IMR-90 (cell line): ENCODE results near the gene ATP2C2. TPM values are rescaled to one million over a fixed set of nuclear protein-coding genes. Genes with fewer than 3 reads are reported as not detected.

Experiments
- ATAC-seq: fragments of 200-7000 bp; cut with Tn5 transposase; 2 replicates; pipeline ENCODE4 v1.9.1; 2020; ENCODE audit warnings: low read depth, mild to moderate bottlenecking, moderate library complexity
- BruUV-seq: library from RNA; stranded (reverse); fragments of 400-500 nt; replicated peaks from 2 replicates; lab custom pipeline; 2021; lab: Mats Ljungman, UMichigan
- CTCF ChIA-PET: fragments of 300-600 bp; formaldehyde crosslinking; extraction: SDS; loops from one replicate; lab custom pipeline; 2021; ENCODE audit warnings: antibody characterized with exemption; lab: Yijun Ruan, JAX
- POLR2A ChIA-PET: fragments of 300-600 bp; sonication (Branson Sonifier 250); formaldehyde crosslinking; loops from one replicate; lab custom pipeline; 2022; ENCODE audit warnings: antibody characterized with exemption; ENCODE audit not compliant: unreplicated experiment; lab: Charles Lee
- DNase-seq: peaks from one replicate; pipeline ENCODE4 v3.0.0; 2013
- H2AFZ ChIP-seq: replicated peaks from 2 replicates; pipeline ENCODE3; 2013; ENCODE audit warnings: low read length, mild to moderate bottlenecking; ENCODE audit not compliant: poor library complexity
- H2AK5ac ChIP-seq: 2 replicates; pipeline ENCODE4 v1.6.1; 2013; ENCODE audit warnings: low read depth, low read length, inconsistent platforms
- H2AK9ac ChIP-seq: replicated peaks from 2 replicates; pipeline ENCODE3; 2013; ENCODE audit warnings: mild to moderate bottlenecking, low read depth, low read length, moderate library complexity; ENCODE audit not compliant: poor library complexity
- H2BK120ac ChIP-seq: 2 replicates; pipeline ENCODE4 v1.6.1; 2013; ENCODE audit warnings: low read depth, low read length, inconsistent platforms
- H2BK15ac ChIP-seq: 3 replicates; pipeline ENCODE4 v1.6.1; 2013; ENCODE audit warnings: low read depth, low read length, inconsistent platforms
- H2BK20ac ChIP-seq: 2 replicates; pipeline ENCODE4 v1.6.1; 2013; ENCODE audit warnings: low read depth, mild to moderate bottlenecking, inconsistent platforms, low read length, moderate library complexity
- H2BK5ac ChIP-seq: 2 replicates; pipeline ENCODE4 v1.6.1; 2013; ENCODE audit warnings: mild to moderate bottlenecking, low read depth, low read length, inconsistent platforms; ENCODE audit not compliant: poor library complexity, severe bottlenecking
- H3K14ac ChIP-seq: replicated peaks from 2 replicates; pipeline ENCODE4 v1.6.1; 2013; ENCODE audit warnings: low read depth, low read length, inconsistent platforms
- H3K18ac ChIP-seq: 2 replicates; pipeline ENCODE4 v1.6.1; 2013; ENCODE audit warnings: low read depth, low read length, control low read depth
- H3K23ac ChIP-seq: 2 replicates; pipeline ENCODE4 v1.6.1; 2013; ENCODE audit warnings: low read depth, low read length, inconsistent platforms
- H3K27ac ChIP-seq: 2 replicates; pipeline ENCODE4 v1.5.1; 2013; ENCODE audit warnings: mild to moderate bottlenecking, control low read depth, low read length; ENCODE audit not compliant: insufficient read depth
- H3K27me3 ChIP-seq: 2 replicates; pipeline ENCODE4 v1.6.1; 2013; ENCODE audit warnings: low read length; ENCODE audit not compliant: control insufficient read depth, insufficient read depth
- H3K36me3 ChIP-seq: 2 replicates; pipeline ENCODE4 v1.6.1; 2013; ENCODE audit warnings: low read length, mixed read lengths; ENCODE audit not compliant: control insufficient read depth, insufficient read depth
- H3K4ac ChIP-seq: 2 replicates; pipeline ENCODE4 v1.6.1; 2013; ENCODE audit warnings: low read depth, low read length, inconsistent platforms
- H3K4me1 ChIP-seq: 2 replicates; pipeline ENCODE4 v1.6.1; 2013; ENCODE audit warnings: low read length, mixed read lengths; ENCODE audit not compliant: control insufficient read depth, insufficient read depth
- H3K4me2 ChIP-seq: 2 replicates; pipeline ENCODE4 v1.6.1; 2013; ENCODE audit warnings: low read depth, mild to moderate bottlenecking, control low read depth, low read length, moderate library complexity
- H3K4me3 ChIP-seq: 2 replicates; pipeline ENCODE4 v1.5.1; 2013; ENCODE audit warnings: low read depth, mild to moderate bottlenecking, control low read depth, low read length, moderate library complexity; ENCODE audit not compliant: insufficient read depth
- H3K56ac ChIP-seq: 2 replicates; pipeline ENCODE4 v1.6.1; 2013; ENCODE audit warnings: low read length, inconsistent platforms; ENCODE audit not compliant: insufficient read depth; ENCODE audit errors: extremely low read depth
- H3K79me1 ChIP-seq, 2 experiments: 2 replicates each; pipeline ENCODE4 v1.6.1; 2013; ENCODE audit warnings: low read length in 2 of 2, inconsistent platforms in 1 of 2, low read depth in 1 of 2
- H3K9ac ChIP-seq: 2 replicates; pipeline ENCODE4 v1.6.1; 2013; ENCODE audit warnings: low read depth, low read length, control low read depth
- H3K9me1 ChIP-seq: 2 replicates; pipeline ENCODE4 v1.6.1; 2013; ENCODE audit warnings: low read length, inconsistent platforms; ENCODE audit not compliant: insufficient read depth
- H3K9me3 ChIP-seq: 2 replicates; pipeline ENCODE4 v1.6.1; 2013; ENCODE audit warnings: low read length; ENCODE audit not compliant: control insufficient read depth, insufficient read depth
- H4K20me1 ChIP-seq: 2 replicates; pipeline ENCODE4 v1.6.1; 2013; ENCODE audit warnings: low read length, inconsistent platforms; ENCODE audit not compliant: insufficient read depth
- H4K5ac ChIP-seq: 2 replicates; pipeline ENCODE4 v1.6.1; 2013; ENCODE audit warnings: mild to moderate bottlenecking, low read depth, low read length, control low read depth
- H4K8ac ChIP-seq, 2 experiments: 2 replicates each; pipeline ENCODE4 v1.6.1; 2013; ENCODE audit warnings: low read depth in 2 of 2, low read length in 2 of 2, control low read depth in 1 of 2, inconsistent platforms in 1 of 2
- H4K91ac ChIP-seq: 2 replicates; pipeline ENCODE4 v1.6.1; 2013; ENCODE audit warnings: low read depth, low read length, inconsistent platforms; ENCODE audit not compliant: insufficient read depth
- BHLHE40 ChIP-seq: fragments of 150-350 bp; IDR thresholded peaks from 2 replicates; pipeline ENCODE4 v1.6.1; 2016; ENCODE audit warnings: mild to moderate bottlenecking, low read depth, low read length
- CEBPB ChIP-seq: IDR thresholded peaks from 2 replicates; pipeline ENCODE4 v1.6.1; 2012; ENCODE audit warnings: low read depth, low read length, improper control_type of control experiment
- CHD1 ChIP-seq: IDR thresholded peaks from 2 replicates; pipeline ENCODE4 v1.6.1; 2012; ENCODE audit warnings: low read depth, low read length, improper control_type of control experiment
- CTCF ChIP-seq: conservative IDR thresholded peaks from 2 replicates; pipeline ENCODE4 v1.5.1; 2012; ENCODE audit warnings: mild to moderate bottlenecking, low read depth, low read length, improper control_type of control experiment
- ELK1 ChIP-seq: fragments of 150-350 bp; IDR thresholded peaks from 2 replicates; pipeline ENCODE4 v1.6.1; 2016; ENCODE audit warnings: low read depth, mild to moderate bottlenecking, low read length, moderate library complexity, borderline replicate concordance
- FOS ChIP-seq: fragments of 150-350 bp; IDR thresholded peaks from 2 replicates; pipeline ENCODE4 v1.6.1; 2016; ENCODE audit warnings: low read depth, low read length
- MAFK ChIP-seq: IDR thresholded peaks from 2 replicates; pipeline ENCODE4 v1.6.1; 2012; ENCODE audit warnings: low read depth, low read length, improper control_type of control experiment
- MAZ ChIP-seq: IDR thresholded peaks from 2 replicates; pipeline ENCODE4 v1.6.1; 2012; ENCODE audit warnings: low read depth, mild to moderate bottlenecking, low read length, improper control_type of control experiment, moderate library complexity, borderline replicate concordance
- MXI1 ChIP-seq: IDR thresholded peaks from 2 replicates; pipeline ENCODE4 v1.6.1; 2012; ENCODE audit warnings: low read depth, mild to moderate bottlenecking, low read length, moderate library complexity, borderline replicate concordance
- NFE2L2 ChIP-seq: fragments of 150-350 bp; IDR thresholded peaks from 2 replicates; pipeline ENCODE4 v1.6.1; 2016; ENCODE audit warnings: low read depth, mild to moderate bottlenecking, low read length
- POLR2A ChIP-seq: IDR thresholded peaks from 2 replicates; pipeline ENCODE4 v1.6.1; 2012; ENCODE audit warnings: mild to moderate bottlenecking, low read depth, low read length
- RAD21 ChIP-seq: IDR thresholded peaks from 2 replicates; pipeline ENCODE4 v1.6.1; 2012; ENCODE audit warnings: low read length, improper control_type of control experiment
- RCOR1 ChIP-seq: IDR thresholded peaks from 2 replicates; pipeline ENCODE4 v1.6.1; 2012; ENCODE audit warnings: mild to moderate bottlenecking, low read length, improper control_type of control experiment; ENCODE audit not compliant: insufficient replicate concordance
- RFX5 ChIP-seq: IDR thresholded peaks from 2 replicates; pipeline ENCODE4 v1.8.0; 2012; ENCODE audit warnings: low read depth, mild to moderate bottlenecking, low read length, moderate library complexity
- SMC3 ChIP-seq: fragments of 150-350 bp; IDR thresholded peaks from 2 replicates; pipeline ENCODE4 v1.6.1; 2016; ENCODE audit warnings: low read depth, mild to moderate bottlenecking, antibody characterized with exemption, low read length, moderate library complexity
- USF2 ChIP-seq: fragments of 150-350 bp; IDR thresholded peaks from 2 replicates; pipeline ENCODE4 v1.6.1; 2017; ENCODE audit warnings: mild to moderate bottlenecking, antibody characterized with exemption, low read length, low read depth
- WGBS, 2 experiments: methylation state at CpG; one replicate each; pipeline versions ENCODE4 v1.1.5 to v1.1.7; 2013; ENCODE audit warnings: missing lambda C conversion rate in 2 of 2; ENCODE audit not compliant: insufficient read length in 1 of 2; ENCODE audit errors: extremely low coverage in 2 of 2; 5-methylcytosine and 5-hydroxymethylcytosine counted together
- dilution Hi-C: fragments of 300-500 bp; cut with HindIII; formaldehyde crosslinking; loops from one replicate; pipeline ENCODE4 v1.14.3; 2018; ENCODE audit warnings: low sequenced_read_pairs; ENCODE audit not compliant: unreplicated experiment
- in situ Hi-C: fragments of 300-500 bp; cut with MboI; formaldehyde crosslinking; loops from 3 replicates; pipeline ENCODE4 v1.14.3; 2019; ENCODE audit warnings: low sequenced_read_pairs, inconsistent platforms, mixed read lengths
- intact Hi-C: fragments of 100-400 bp; cut with micrococcal nuclease; formaldehyde crosslinking; loops from 2 replicates; pipeline ENCODE4 v1.10.0; 2022
- polyA plus RNA-seq, 3 experiments: library from polyadenylated mRNA; depleted of rRNA; stranded (reverse); fragments of >200 nt; gene quantifications; 2 replicates each; pipeline ENCODE4 v1.2.3, GENCODE V29; 2012; ENCODE audit warnings: low replicate concordance in 1 of 3
- total RNA-seq: library from RNA; depleted of rRNA; stranded (reverse); fragments of >200 nt; gene quantifications from 2 replicates; pipeline ENCODE4 v1.2.3, GENCODE V29; 2012

Gene ATP2C2
- total and polyA plus RNA-seq, 2 of the 4 experiments (the other 2 are of a cell fraction) = not detected

- Histone ChIP-seq H4K8ac (no peak overlapping the region), H3K4me1 (no peaks in the 10 kb centered on the region), H3K18ac (no peak overlapping the region), H3K9me3 (no peaks in the 10 kb centered on the region; the same call in 1 of the 2 replicates), H2BK20ac (no peak overlapping the region), H3K4me3 (no peak overlapping the region), H4K91ac (no peak overlapping the region), H2AK9ac (no peak overlapping the region), H3K4ac (no peak overlapping the region), H2AFZ (no peak overlapping the region), H3K9ac (no peak overlapping the region), H4K5ac (no peak overlapping the region), H3K27me3 (no peaks in the 10 kb centered on the region), H4K20me1 (no peaks in the 10 kb centered on the region), H3K79me1 (0 out of 4 replicates have a peak, but pooled peaks cover 0 to 4% of the 10 kb centered on the region in 2 experiments), H3K27ac (no peak overlapping the region), H3K36me3 (peaks cover 2% of the 10 kb centered on the region; the same call in 1 of the 2 replicates), H3K56ac (no peak overlapping the region), H3K4me2 (no peak overlapping the region), H2BK120ac (no peak overlapping the region), H3K14ac (no peak overlapping the region), H2BK15ac (no peak overlapping the region), H2AK5ac (no peak overlapping the region), H3K9me1 (peaks cover 3% of the 10 kb centered on the region; the same call in 1 of the 2 replicates), H3K23ac (no peak overlapping the region), H2BK5ac (no peak overlapping the region)
- DNase-seq (no peak), ATAC-seq (no peak)
- dilution Hi-C loops = no loop called here
- POLR2A ChIA-PET = no interaction called here
- BruUV-seq = no TSS peak
- 99% methylated on average over 12 of the region's 13 CpGs; no CpG with 5 or more reads in 1 of the 2 experiments for WGBS, 2 experiments
- in situ Hi-C loops = no loop called here
- intact Hi-C loops = no loop called here
- CTCF ChIA-PET = no interaction called here
- TF ChIP-seq BHLHE40 (no peak), USF2 (no peak), RFX5 (no peak), CEBPB (no peak), CHD1 (no peak), FOS (no peak), POLR2A (no peak), MAZ (no peak), CTCF (no peak), RAD21 (no peak), MAFK (no peak), RCOR1 (no peak), SMC3 (no peak), ELK1 (no peak), NFE2L2 (no peak), MXI1 (no peak)
Measured at GRCh38 chr16:84454611-84455010, 86.3 kb downstream of the ATP2C2 start.
